ENCODE results near the gene ZNF277.

ZNF277 gene

GRCh38 chr7:112201839-112202238 lies 4.7 kb upstream of the ZNF277 start:
- Histone ChIP-seq H3K9me3 (ENCODE audit: control insufficient read depth, low read length) (no peaks in the 10 kb centered on the region), H3K27me3 (replicated peaks; ENCODE audit: control insufficient read depth, insufficient read depth, low read length) (no peaks in the 10 kb centered on the region), H3K4me1 (ENCODE audit: control insufficient read depth, insufficient read depth, low read length) (peaks cover 29% of the 10 kb centered on the region), H3K4me3 (ENCODE audit: low read length) (no peak overlapping the region), H3K9ac (ENCODE audit: low read length) (no peak overlapping the region), H3K36me3 (ENCODE audit: control insufficient read depth, insufficient read depth, low read length, severe bottlenecking) (no peaks in the 10 kb centered on the region)
- DNase-seq (ENCODE audit: low read depth): no peak

GRCh38 chr7:112202816-112203215 lies 3.7 kb upstream of the ZNF277 start:
- Histone ChIP-seq H3K9ac (ENCODE audit: low read length) (no peak overlapping the region), H3K4me1 (ENCODE audit: control insufficient read depth, insufficient read depth, low read length) (peaks cover 29% of the 10 kb centered on the region), H3K4me3 (ENCODE audit: low read length) (no peak overlapping the region), H3K27me3 (replicated peaks; ENCODE audit: control insufficient read depth, insufficient read depth, low read length) (no peaks in the 10 kb centered on the region), H3K36me3 (ENCODE audit: control insufficient read depth, insufficient read depth, low read length, severe bottlenecking) (no peaks in the 10 kb centered on the region), H3K9me3 (ENCODE audit: control insufficient read depth, low read length) (no peaks in the 10 kb centered on the region)
- DNase-seq (ENCODE audit: low read depth): peak; percentile 42

- H3K9me3 ChIP-seq (ENCODE audit: control insufficient read depth, low read length): no peaks in the 10 kb centered on the region
- no peaks in the 10 kb centered on the region for H3K36me3 ChIP-seq (ENCODE audit: control insufficient read depth, insufficient read depth, low read length, severe bottlenecking)
- H3K27me3 ChIP-seq (replicated peaks; ENCODE audit: control insufficient read depth, insufficient read depth, low read length): no peaks in the 10 kb centered on the region
- peak overlapping the region; percentile 98 for H3K4me3 ChIP-seq (ENCODE audit: low read length)
- H3K9ac ChIP-seq (ENCODE audit: low read length): no peak overlapping the region
- H3K4me1 ChIP-seq (ENCODE audit: control insufficient read depth, insufficient read depth, low read length): peaks cover 29% of the 10 kb centered on the region
- no peak for DNase-seq (ENCODE audit: low read depth)
These were observed 3.1 kb upstream of the ZNF277 start for GRCh38 chr7:112203365-112203739.

GRCh38 chr7:112204499-112205342 lies 1.8 kb upstream of the ZNF277 start:
- Histone ChIP-seq H3K9me3 (ENCODE audit: control insufficient read depth, low read length) (no peaks in the 10 kb centered on the region), H3K4me3 (ENCODE audit: low read length) (peak overlapping the region; percentile 98), H3K4me1 (ENCODE audit: control insufficient read depth, insufficient read depth, low read length) (peaks cover 18% of the 10 kb centered on the region), H3K27me3 (replicated peaks; ENCODE audit: control insufficient read depth, insufficient read depth, low read length) (no peaks in the 10 kb centered on the region), H3K9ac (ENCODE audit: low read length) (peak overlapping the region; percentile 88), H3K36me3 (ENCODE audit: control insufficient read depth, insufficient read depth, low read length, severe bottlenecking) (no peaks in the 10 kb centered on the region)
- DNase-seq (ENCODE audit: low read depth): peak; percentile 47

- Histone ChIP-seq H3K9me3 (ENCODE audit: control insufficient read depth, low read length) (no peaks in the 10 kb centered on the region), H3K4me3 (ENCODE audit: low read length) (peak overlapping the region; percentile 98), H3K4me1 (ENCODE audit: control insufficient read depth, insufficient read depth, low read length) (peaks cover 17% of the 10 kb centered on the region), H3K9ac (ENCODE audit: low read length) (peak overlapping the region; percentile 88), H3K27me3 (replicated peaks; ENCODE audit: control insufficient read depth, insufficient read depth, low read length) (no peaks in the 10 kb centered on the region), H3K36me3 (ENCODE audit: control insufficient read depth, insufficient read depth, low read length, severe bottlenecking) (no peaks in the 10 kb centered on the region)
- peak; percentile 82 for DNase-seq (ENCODE audit: low read depth)
These were observed 905 bp upstream of the ZNF277 start for GRCh38 chr7:112205343-112206237.

GRCh38 chr7:112206991-112207592 lies 597 bp downstream of the ZNF277 start:
- Histone ChIP-seq H3K4me1 (ENCODE audit: control insufficient read depth, insufficient read depth, low read length) (peaks cover 27% of the 10 kb centered on the region), H3K9me3 (ENCODE audit: control insufficient read depth, low read length) (no peaks in the 10 kb centered on the region), H3K36me3 (ENCODE audit: control insufficient read depth, insufficient read depth, low read length, severe bottlenecking) (no peaks in the 10 kb centered on the region), H3K27me3 (replicated peaks; ENCODE audit: control insufficient read depth, insufficient read depth, low read length) (no peaks in the 10 kb centered on the region), H3K9ac (ENCODE audit: low read length) (peak overlapping the region; percentile 90), H3K4me3 (ENCODE audit: low read length) (peak overlapping the region; percentile 98)
- DNase-seq (ENCODE audit: low read depth): peak; percentile 58

- Histone ChIP-seq H3K27me3 (replicated peaks; ENCODE audit: control insufficient read depth, insufficient read depth, low read length) (no peaks in the 10 kb centered on the region), H3K36me3 (ENCODE audit: control insufficient read depth, insufficient read depth, low read length, severe bottlenecking) (no peaks in the 10 kb centered on the region), H3K9ac (ENCODE audit: low read length) (no peak overlapping the region), H3K4me1 (ENCODE audit: control insufficient read depth, insufficient read depth, low read length) (peaks cover 32% of the 10 kb centered on the region), H3K4me3 (ENCODE audit: low read length) (peak overlapping the region; percentile 98), H3K9me3 (ENCODE audit: control insufficient read depth, low read length) (no peaks in the 10 kb centered on the region)
- no peak for DNase-seq (ENCODE audit: low read depth)
These were observed 1.3 kb downstream of the ZNF277 start for GRCh38 chr7:112207765-112208164.

- H3K4me3 ChIP-seq (ENCODE audit: low read length): no peak overlapping the region
- no peak overlapping the region for H3K9ac ChIP-seq (ENCODE audit: low read length)
- no peaks in the 10 kb centered on the region for H3K36me3 ChIP-seq (ENCODE audit: control insufficient read depth, insufficient read depth, low read length, severe bottlenecking)
- peaks cover 14% of the 10 kb centered on the region for H3K4me1 ChIP-seq (ENCODE audit: control insufficient read depth, insufficient read depth, low read length)
- peak; percentile 59 for DNase-seq (ENCODE audit: low read depth)
- H3K27me3 ChIP-seq (replicated peaks; ENCODE audit: control insufficient read depth, insufficient read depth, low read length): no peaks in the 10 kb centered on the region
- H3K9me3 ChIP-seq (ENCODE audit: control insufficient read depth, low read length): no peaks in the 10 kb centered on the region
These were observed 4.9 kb downstream of the ZNF277 start for GRCh38 chr7:112211348-112211907.

GRCh38 chr7:112212571-112212970 lies 6.1 kb downstream of the ZNF277 start:
- Histone ChIP-seq H3K9ac (ENCODE audit: low read length) (no peak overlapping the region), H3K9me3 (ENCODE audit: control insufficient read depth, low read length) (no peaks in the 10 kb centered on the region), H3K4me1 (ENCODE audit: control insufficient read depth, insufficient read depth, low read length) (peaks cover 14% of the 10 kb centered on the region), H3K4me3 (ENCODE audit: low read length) (no peak overlapping the region), H3K27me3 (replicated peaks; ENCODE audit: control insufficient read depth, insufficient read depth, low read length) (no peaks in the 10 kb centered on the region), H3K36me3 (ENCODE audit: control insufficient read depth, insufficient read depth, low read length, severe bottlenecking) (no peaks in the 10 kb centered on the region)
- peak; percentile 21 for DNase-seq (ENCODE audit: low read depth)

- no peaks in the 10 kb centered on the region for H3K36me3 ChIP-seq (ENCODE audit: control insufficient read depth, insufficient read depth, low read length, severe bottlenecking)
- DNase-seq (ENCODE audit: low read depth): no peak
These were observed 7.2 kb downstream of the ZNF277 start for GRCh38 chr7:112213735-112214134.

GRCh38 chr7:112214268-112214667 lies 7.8 kb downstream of the ZNF277 start:
- H3K9ac ChIP-seq (ENCODE audit: low read length): no peak overlapping the region
- H3K4me1 ChIP-seq (ENCODE audit: control insufficient read depth, insufficient read depth, low read length): peaks cover 14% of the 10 kb centered on the region
- no peaks in the 10 kb centered on the region for H3K9me3 ChIP-seq (ENCODE audit: control insufficient read depth, low read length)
- no peak for DNase-seq (ENCODE audit: low read depth)
- no peaks in the 10 kb centered on the region for H3K36me3 ChIP-seq (ENCODE audit: control insufficient read depth, insufficient read depth, low read length, severe bottlenecking)
- H3K27me3 ChIP-seq (replicated peaks; ENCODE audit: control insufficient read depth, insufficient read depth, low read length): no peaks in the 10 kb centered on the region
- no peak overlapping the region for H3K4me3 ChIP-seq (ENCODE audit: low read length)

More at GRCh38 chr7:112213735-112214134, 7.2 kb downstream of the ZNF277 start:
- H3K4me1 ChIP-seq (ENCODE audit: control insufficient read depth, insufficient read depth, low read length): peaks cover 14% of the 10 kb centered on the region
- H3K27me3 ChIP-seq (replicated peaks; ENCODE audit: control insufficient read depth, insufficient read depth, low read length): no peaks in the 10 kb centered on the region
- no peak overlapping the region for H3K4me3 ChIP-seq (ENCODE audit: low read length)
- no peaks in the 10 kb centered on the region for H3K9me3 ChIP-seq (ENCODE audit: control insufficient read depth, low read length)
- H3K9ac ChIP-seq (ENCODE audit: low read length): no peak overlapping the region
